ENCODE data around the gene VENTX. TPM values are rescaled to one million over a fixed set of nuclear protein-coding genes. Genes with fewer than 3 reads are reported as not detected.

The VENTX gene
- total RNA-seq, 1 donor, result not detected

DNA sequence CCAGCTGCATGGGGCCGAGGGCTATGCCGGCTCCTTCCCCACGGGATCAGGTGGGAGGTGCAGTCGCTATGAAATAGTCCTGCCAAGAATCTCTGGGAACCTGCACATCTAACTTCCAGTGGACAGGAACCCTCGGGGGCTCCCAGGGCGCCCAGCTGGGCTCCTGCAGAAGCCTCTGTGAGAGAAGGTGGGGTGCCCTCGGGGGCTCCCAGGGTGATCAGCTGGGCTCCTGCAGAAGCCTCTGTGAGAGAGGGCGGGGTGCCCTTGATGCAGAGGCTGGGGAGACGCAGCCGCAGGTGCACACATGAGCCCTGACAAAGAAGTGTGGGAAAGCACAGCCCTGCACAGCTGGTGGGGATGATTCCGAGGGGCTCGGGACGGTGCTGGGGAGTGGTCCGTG, 5.9 kb downstream of the VENTX start:
- TF ChIP-seq, protein P1, sequence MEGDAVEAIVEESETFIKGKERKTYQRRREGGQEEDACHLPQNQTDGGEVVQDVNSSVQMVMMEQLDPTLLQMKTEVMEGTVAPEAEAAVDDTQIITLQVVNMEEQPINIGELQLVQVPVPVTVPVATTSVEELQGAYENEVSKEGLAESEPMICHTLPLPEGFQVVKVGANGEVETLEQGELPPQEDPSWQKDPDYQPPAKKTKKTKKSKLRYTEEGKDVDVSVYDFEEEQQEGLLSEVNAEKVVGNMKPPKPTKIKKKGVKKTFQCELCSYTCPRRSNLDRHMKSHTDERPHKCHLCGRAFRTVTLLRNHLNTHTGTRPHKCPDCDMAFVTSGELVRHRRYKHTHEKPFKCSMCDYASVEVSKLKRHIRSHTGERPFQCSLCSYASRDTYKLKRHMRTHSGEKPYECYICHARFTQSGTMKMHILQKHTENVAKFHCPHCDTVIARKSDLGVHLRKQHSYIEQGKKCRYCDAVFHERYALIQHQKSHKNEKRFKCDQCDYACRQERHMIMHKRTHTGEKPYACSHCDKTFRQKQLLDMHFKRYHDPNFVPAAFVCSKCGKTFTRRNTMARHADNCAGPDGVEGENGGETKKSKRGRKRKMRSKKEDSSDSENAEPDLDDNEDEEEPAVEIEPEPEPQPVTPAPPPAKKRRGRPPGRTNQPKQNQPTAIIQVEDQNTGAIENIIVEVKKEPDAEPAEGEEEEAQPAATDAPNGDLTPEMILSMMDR (IDR thresholded peaks at IDR 0.05; ENCODE audit: insufficient read depth, low read length), result no peak
- DNase-seq (ENCODE audit: low read depth), result no peak
- no peak overlapping the region for H3K4me3 ChIP-seq (ENCODE audit: low read depth, low read length)

DNA sequence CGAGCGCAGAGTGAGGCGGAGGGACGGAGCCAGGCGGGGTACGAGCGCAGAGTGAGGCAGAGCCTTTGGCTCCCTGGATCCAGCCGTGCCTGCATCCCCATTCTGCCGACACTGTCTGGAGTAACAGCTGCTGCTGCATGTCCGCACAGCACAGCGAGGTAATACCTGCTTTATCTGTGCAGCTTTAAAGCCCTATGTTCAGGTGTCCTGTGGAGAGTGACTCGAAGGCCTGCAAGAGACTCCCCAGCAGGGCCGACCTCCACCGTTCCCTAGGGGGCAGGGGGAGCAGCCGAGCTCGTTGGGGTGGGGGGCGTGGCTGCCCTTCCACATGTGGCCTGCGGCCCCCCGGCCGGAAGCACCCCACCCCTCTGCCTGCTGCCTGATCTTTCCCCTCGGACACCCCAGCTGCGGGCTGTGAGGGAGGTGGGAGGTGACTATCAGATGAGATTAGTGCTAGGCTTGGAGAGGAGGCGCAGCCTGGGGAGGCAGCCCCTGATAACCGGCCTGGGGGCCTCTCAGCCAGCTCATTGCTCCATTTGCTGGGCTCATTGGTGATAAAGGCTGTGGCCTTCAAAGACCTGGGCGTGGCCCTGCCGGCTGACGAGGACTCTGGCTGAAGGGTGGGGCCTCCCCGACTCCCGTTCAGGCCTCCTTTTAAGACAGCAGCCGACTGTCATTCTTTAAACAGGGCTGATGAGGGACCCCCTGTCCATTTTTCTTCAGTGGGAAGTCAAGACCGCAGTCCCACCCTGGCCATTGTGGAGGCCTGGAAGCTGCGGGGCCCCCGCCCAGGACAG, 8.0 kb downstream of the VENTX start:
- H3K4me3 ChIP-seq (ENCODE audit: low read depth, low read length), result no peak overlapping the region
- DNase-seq (ENCODE audit: low read depth), result no peak
- TF ChIP-seq, protein P1 (IDR thresholded peaks at IDR 0.05; ENCODE audit: insufficient read depth, low read length), result no peak

GRCh38 chr10:133246236-133246626, 8.6 kb downstream of the VENTX start:
- H3K4me3 ChIP-seq (ENCODE audit: low read depth, low read length), result no peak overlapping the region
- no peak for DNase-seq (ENCODE audit: low read depth)
- TF ChIP-seq, protein P1 (IDR thresholded peaks at IDR 0.05; ENCODE audit: insufficient read depth, low read length), result no peak

DNA sequence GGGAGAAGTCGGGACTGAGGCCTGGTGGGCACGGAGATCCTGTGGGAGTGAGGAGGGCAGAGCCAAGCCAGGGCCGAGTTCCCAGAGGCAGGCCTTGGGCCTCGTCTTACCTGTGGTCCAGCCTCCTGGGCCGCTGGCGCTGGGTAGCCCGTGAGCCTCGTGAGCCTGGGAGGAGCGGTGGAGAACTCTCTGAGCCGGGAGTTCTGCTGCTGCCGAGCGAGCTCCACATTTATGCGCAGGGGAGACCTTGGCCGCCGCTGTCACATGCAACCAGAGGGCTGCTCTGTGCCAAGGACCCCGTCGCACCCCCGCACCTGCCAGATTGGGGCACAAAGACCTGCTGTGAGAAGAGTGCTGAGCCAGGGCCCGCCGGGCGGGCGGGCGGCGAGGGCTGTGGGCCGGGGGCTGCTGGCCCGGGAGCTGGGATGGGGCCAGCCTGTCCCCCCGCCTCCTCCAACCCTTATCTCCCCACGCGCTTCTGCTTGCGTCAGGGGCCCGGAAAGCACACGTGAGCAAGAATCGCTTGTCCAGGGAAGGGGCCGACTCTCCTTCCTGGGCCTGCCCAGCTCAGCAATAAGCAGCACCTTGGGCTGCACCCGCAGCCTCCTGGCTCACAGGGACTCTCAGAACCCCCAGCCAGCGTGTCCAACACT, 10.2 kb downstream of the VENTX start:
- no peak overlapping the region for H3K4me3 ChIP-seq (ENCODE audit: low read depth, low read length)
- TF ChIP-seq, protein P1 (IDR thresholded peaks at IDR 0.05; ENCODE audit: insufficient read depth, low read length), result no peak
- DNase-seq (ENCODE audit: low read depth), result no peak

GRCh38 chr10:133248334-133248715, 10.7 kb downstream of the VENTX start:
- no peak overlapping the region for H3K4me3 ChIP-seq (ENCODE audit: low read depth, low read length)
- TF ChIP-seq, protein P1 (IDR thresholded peaks at IDR 0.05; ENCODE audit: insufficient read depth, low read length), result no peak
- no peak for DNase-seq (ENCODE audit: low read depth)

- H3K4me3 ChIP-seq (ENCODE audit: low read depth, low read length), result no peak overlapping the region
- TF ChIP-seq, protein P1 (IDR thresholded peaks at IDR 0.05; ENCODE audit: insufficient read depth, low read length), result no peak
- no peak for DNase-seq (ENCODE audit: low read depth)
These were observed 11.6 kb downstream of the VENTX start for GRCh38 chr10:133249094-133249780.
